A673 (cell line): ENCODE measurements around the gene NECTIN1. TPM values are rescaled to one million over a fixed set of nuclear protein-coding genes. Genes with fewer than 3 reads are reported as not detected.

Source experiments
- BruUV-seq: library from RNA; stranded (reverse); fragments of 400-500 nt; replicated peaks from 2 replicates; lab custom pipeline; 2021; lab: Mats Ljungman, UMichigan
- CTCF ChIA-PET: fragments of 300-600 bp; sonication (Branson Sonifier 250); formaldehyde crosslinking; loops from one replicate; lab custom pipeline; 2022; ENCODE audit warnings: antibody characterized with exemption; lab: Charles Lee
- POLR2A ChIA-PET: fragments of 300-600 bp; sonication (Branson Sonifier 250); formaldehyde crosslinking; loops from one replicate; lab custom pipeline; 2022; ENCODE audit warnings: antibody characterized with exemption; ENCODE audit not compliant: low non-redundant PET; lab: Charles Lee
- DNase-seq: peaks from one replicate; pipeline ENCODE4 v3.0.0-alpha.2; 2015; ENCODE audit warnings: low spot score
- H3K27ac ChIP-seq: fragments of 200-600 bp; sonication (generic); 2 replicates; pipeline ENCODE4 v1.5.1; 2016; ENCODE audit warnings: mixed run types, low read depth, mild to moderate bottlenecking, mixed read lengths, antibody characterized with exemption, low read length; ENCODE audit not compliant: poor library complexity, severe bottlenecking
- H3K27me3 ChIP-seq: fragments of 200-600 bp; sonication (generic); replicated peaks from 2 replicates; pipeline ENCODE4 v1.6.1; 2017; ENCODE audit warnings: mixed run types, low read depth, mild to moderate bottlenecking, mixed read lengths, antibody characterized with exemption, low read length; ENCODE audit not compliant: insufficient read depth, poor library complexity
- H3K36me3 ChIP-seq: fragments of 200-600 bp; sonication (generic); 2 replicates; pipeline ENCODE4 v1.6.1; 2016; ENCODE audit warnings: mixed run types, mild to moderate bottlenecking, mixed read lengths, antibody characterized with exemption, low read length; ENCODE audit not compliant: insufficient read depth, poor library complexity, severe bottlenecking
- H3K4me1 ChIP-seq: fragments of 200-600 bp; sonication (generic); 2 replicates; pipeline ENCODE4 v1.6.1; 2017; ENCODE audit warnings: mixed run types, mild to moderate bottlenecking, mixed read lengths, antibody characterized with exemption, low read length; ENCODE audit not compliant: insufficient read depth, poor library complexity, severe bottlenecking
- H3K4me3 ChIP-seq: fragments of 200-600 bp; sonication (generic); 2 replicates; pipeline ENCODE4 v1.5.1; 2016; ENCODE audit warnings: low read depth, mixed run types, mild to moderate bottlenecking, mixed read lengths, low read length; ENCODE audit not compliant: poor library complexity, severe bottlenecking
- H3K9me3 ChIP-seq: fragments of 200-600 bp; sonication (generic); 2 replicates; pipeline ENCODE4 v1.6.1; 2016; ENCODE audit warnings: mixed run types, low read depth, mild to moderate bottlenecking, mixed read lengths, antibody characterized with exemption, low read length; ENCODE audit not compliant: poor library complexity, severe bottlenecking
- EZH2 ChIP-seq: fragments of 200-600 bp; sonication (generic); IDR thresholded peaks from 2 replicates; pipeline ENCODE4 v1.6.1; 2017; ENCODE audit warnings: borderline replicate concordance, low read depth, mild to moderate bottlenecking, mixed read lengths, antibody characterized with exemption, low read length; ENCODE audit not compliant: poor library complexity, severe bottlenecking
- intact Hi-C: fragments of 100-400 bp; cut with micrococcal nuclease; formaldehyde crosslinking; loops from one replicate; pipeline ENCODE4 v1.10.0; 2022; ENCODE audit not compliant: unreplicated experiment
- total RNA-seq: library from RNA; stranded (reverse); gene quantifications from 2 replicates; pipeline ENCODE4 v1.2.3, GENCODE V29; 2021
- TF ChIP-seq, protein P1 (sequence below): fragments of 300-800, 200-600 bp; sonication (generic); conservative IDR thresholded peaks from 2 replicates; pipeline ENCODE4 v1.5.1; 2017; ENCODE audit warnings: low read depth, mild to moderate bottlenecking, antibody characterized with exemption, low read length, moderate library complexity, mixed read lengths

NECTIN1 gene
- total RNA-seq, 1 experiment from 2014 or later: 10.1 TPM

DNA sequence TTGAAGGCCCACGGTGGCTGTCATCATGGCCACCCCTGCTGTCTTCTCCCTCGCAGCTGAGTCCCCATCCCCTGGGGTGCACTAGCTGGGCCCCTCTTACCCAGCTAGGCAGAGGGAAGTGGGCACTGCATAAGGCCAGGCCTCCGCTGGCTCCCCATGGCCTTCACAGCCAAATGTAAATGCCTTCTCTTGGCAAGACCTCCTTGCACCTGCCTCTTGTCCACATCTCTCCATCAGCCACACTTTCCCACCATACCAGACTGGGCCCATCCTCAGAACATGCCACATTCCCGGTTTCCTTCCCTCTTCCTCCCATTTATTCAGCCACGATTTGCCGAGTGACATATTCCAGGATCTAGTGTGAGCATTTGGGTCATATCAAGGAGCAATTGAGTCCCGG, 49.7 kb downstream of the NECTIN1 start:
- no peak for DNase-seq
- intact Hi-C loops: no loop called here
- ChIA-PET POLR2A (no interaction called here), CTCF (no interaction called here)
- TF ChIP-seq EZH2: no peak
- TF ChIP-seq, protein P1, sequence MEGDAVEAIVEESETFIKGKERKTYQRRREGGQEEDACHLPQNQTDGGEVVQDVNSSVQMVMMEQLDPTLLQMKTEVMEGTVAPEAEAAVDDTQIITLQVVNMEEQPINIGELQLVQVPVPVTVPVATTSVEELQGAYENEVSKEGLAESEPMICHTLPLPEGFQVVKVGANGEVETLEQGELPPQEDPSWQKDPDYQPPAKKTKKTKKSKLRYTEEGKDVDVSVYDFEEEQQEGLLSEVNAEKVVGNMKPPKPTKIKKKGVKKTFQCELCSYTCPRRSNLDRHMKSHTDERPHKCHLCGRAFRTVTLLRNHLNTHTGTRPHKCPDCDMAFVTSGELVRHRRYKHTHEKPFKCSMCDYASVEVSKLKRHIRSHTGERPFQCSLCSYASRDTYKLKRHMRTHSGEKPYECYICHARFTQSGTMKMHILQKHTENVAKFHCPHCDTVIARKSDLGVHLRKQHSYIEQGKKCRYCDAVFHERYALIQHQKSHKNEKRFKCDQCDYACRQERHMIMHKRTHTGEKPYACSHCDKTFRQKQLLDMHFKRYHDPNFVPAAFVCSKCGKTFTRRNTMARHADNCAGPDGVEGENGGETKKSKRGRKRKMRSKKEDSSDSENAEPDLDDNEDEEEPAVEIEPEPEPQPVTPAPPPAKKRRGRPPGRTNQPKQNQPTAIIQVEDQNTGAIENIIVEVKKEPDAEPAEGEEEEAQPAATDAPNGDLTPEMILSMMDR: no peak
- Histone ChIP-seq H3K27ac (no peak overlapping the region), H3K9me3 (no peaks in the 10 kb centered on the region), H3K36me3 (no peaks in the 10 kb centered on the region), H3K4me1 (no peaks in the 10 kb centered on the region), H3K27me3 (no peaks in the 10 kb centered on the region), H3K4me3 (no peak overlapping the region)
- BruUV-seq: no TSS peak

DNA sequence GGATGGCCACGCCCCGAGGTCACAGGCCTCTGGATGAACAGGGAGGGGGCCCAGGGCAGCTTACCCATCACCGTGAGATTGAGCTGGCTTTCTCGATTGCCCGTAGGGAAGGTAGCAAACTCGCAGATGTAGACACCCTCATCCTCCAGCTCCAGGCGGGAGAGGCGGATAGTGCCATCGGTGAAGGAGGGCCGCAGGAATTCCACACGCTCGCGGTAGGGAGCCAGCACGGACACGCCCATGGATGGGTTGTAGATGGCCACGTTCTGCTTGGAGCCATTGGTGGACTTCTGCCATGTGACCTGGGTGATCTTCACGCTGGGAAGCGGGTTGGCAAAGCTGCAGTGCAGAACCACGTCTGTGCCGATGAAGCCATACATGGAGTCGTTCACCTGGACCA, 50.6 kb downstream of the NECTIN1 start:
- TF ChIP-seq, protein P1: no peak
- TF ChIP-seq EZH2: no peak
- H3K9me3 ChIP-seq: no peaks in the 10 kb centered on the region
- POLR2A ChIA-PET: no interaction called here
- BruUV-seq: no TSS peak
- H3K36me3 ChIP-seq: no peaks in the 10 kb centered on the region
- CTCF ChIA-PET: no interaction called here
- H3K27me3 ChIP-seq: no peaks in the 10 kb centered on the region
- DNase-seq: no peak
- no peaks in the 10 kb centered on the region for H3K4me1 ChIP-seq
- no peak overlapping the region for H3K27ac ChIP-seq
- intact Hi-C loops: no loop called here
- no peak overlapping the region for H3K4me3 ChIP-seq

DNA sequence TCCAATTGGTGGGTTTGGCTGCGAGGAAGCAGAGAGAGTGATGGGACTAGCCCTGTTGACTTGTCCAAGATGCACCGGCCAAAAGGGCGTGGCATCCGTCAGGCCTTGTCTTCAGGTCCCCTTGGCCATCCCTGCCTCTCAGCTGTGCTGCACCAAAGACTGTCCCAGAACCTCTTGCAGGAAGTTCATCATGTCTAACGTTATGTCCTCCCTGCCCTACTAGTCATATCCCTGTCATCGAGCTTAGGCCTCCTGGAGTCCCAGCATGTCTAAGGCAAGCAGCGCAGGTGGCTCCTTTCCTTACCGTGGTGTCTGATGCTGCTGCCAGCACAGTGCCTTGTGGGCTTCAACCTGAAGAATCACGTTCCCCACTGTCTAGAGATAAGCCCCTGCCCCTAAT, 51.2 kb downstream of the NECTIN1 start:
- intact Hi-C loops: no loop called here
- DNase-seq: no peak
- H3K36me3 ChIP-seq: no peaks in the 10 kb centered on the region
- TF ChIP-seq, protein P1: no peak
- no peak for TF ChIP-seq EZH2
- no TSS peak for BruUV-seq
- no peak overlapping the region for H3K27ac ChIP-seq
- ChIA-PET POLR2A (no interaction called here), CTCF (no interaction called here)
- no peaks in the 10 kb centered on the region for H3K27me3 ChIP-seq
- no peaks in the 10 kb centered on the region for H3K4me1 ChIP-seq
- no peak overlapping the region for H3K4me3 ChIP-seq
- H3K9me3 ChIP-seq: no peaks in the 10 kb centered on the region
